ENCODE data around the gene SOWAHA. TPM values are rescaled to one million over a fixed set of nuclear protein-coding genes. Genes with fewer than 3 reads are reported as not detected.

The SOWAHA gene
- total RNA-seq, 1 experiment from 2014 or later: 0.20 TPM

GRCh38 chr5:132848270-132848669, 35.2 kb downstream of the SOWAHA start:
- H3K4me2 ChIP-seq (ENCODE audit: insufficient read depth, insufficient read length, low read length): no peak overlapping the region
- no peaks in the 10 kb centered on the region; a peak in 1 of 4 replicates for H3K4me1 Mint-ChIP-seq
- H3K4me1 ChIP-seq (ENCODE audit: insufficient read depth, low read length): no peaks in the 10 kb centered on the region
- H3K36me3 Mint-ChIP-seq (ENCODE audit: insufficient read depth in 1 of 3, low read depth in 3 of 3): no peaks in the 10 kb centered on the region
- no peak overlapping the region for H3T11ph ChIP-seq (ENCODE audit: low read length)
- H4K20me1 ChIP-seq (ENCODE audit: control insufficient read depth, insufficient read depth, insufficient read length): no peaks in the 10 kb centered on the region
- H2BK5ac ChIP-seq (ENCODE audit: insufficient read length, low read length): no peak overlapping the region
- no peak overlapping the region for H3K4ac ChIP-seq (ENCODE audit: low read depth, low read length)
- H3K27me3 ChIP-seq (ENCODE audit: insufficient read depth, low read length): no peaks in the 10 kb centered on the region
- H3K9me3 ChIP-seq (ENCODE audit: control insufficient read depth, low read depth, low read length): no peaks in the 10 kb centered on the region
- no peak overlapping the region for H3K27ac ChIP-seq (ENCODE audit: insufficient read length, low read depth, low read length)
- no peak overlapping the region for H3K27ac Mint-ChIP-seq
- H2BK12ac ChIP-seq (ENCODE audit: insufficient read length, low read depth, low read length): no peak overlapping the region
- no peak overlapping the region for H2BK120ac ChIP-seq (ENCODE audit: low read depth, low read length, poor library complexity, severe bottlenecking)
- no peak overlapping the region for H3K23ac ChIP-seq (ENCODE audit: insufficient read length, low read depth, low read length)
- no CpG with 5 or more reads among the region's 8 CpGs for WGBS (ENCODE audit: extremely low coverage, insufficient read length, low lambda C conversion rate)
- H2BK15ac ChIP-seq (ENCODE audit: low read depth, low read length): no peak overlapping the region
- no peak overlapping the region for H2AFZ ChIP-seq (ENCODE audit: low read length)
- no peaks in the 10 kb centered on the region for H3K79me1 ChIP-seq (ENCODE audit: insufficient read depth, low read depth, low read length, poor library complexity, severe bottlenecking)
- H3K27me3 Mint-ChIP-seq (ENCODE audit: low read depth): no peaks in the 10 kb centered on the region
- H3K9ac ChIP-seq (ENCODE audit: extremely low read depth, insufficient read length, low read length): no peak overlapping the region
- no peak overlapping the region for H3K14ac ChIP-seq (ENCODE audit: insufficient read depth, low read length)
- H3K18ac ChIP-seq (ENCODE audit: insufficient read length, low read depth, low read length): no peak overlapping the region
- H4K8ac ChIP-seq (replicated peaks; ENCODE audit: insufficient read length, low read depth, low read length): no peak overlapping the region
- no peak overlapping the region for H2AK5ac ChIP-seq (ENCODE audit: insufficient read length, low read length)
- TF ChIP-seq, protein P1, sequence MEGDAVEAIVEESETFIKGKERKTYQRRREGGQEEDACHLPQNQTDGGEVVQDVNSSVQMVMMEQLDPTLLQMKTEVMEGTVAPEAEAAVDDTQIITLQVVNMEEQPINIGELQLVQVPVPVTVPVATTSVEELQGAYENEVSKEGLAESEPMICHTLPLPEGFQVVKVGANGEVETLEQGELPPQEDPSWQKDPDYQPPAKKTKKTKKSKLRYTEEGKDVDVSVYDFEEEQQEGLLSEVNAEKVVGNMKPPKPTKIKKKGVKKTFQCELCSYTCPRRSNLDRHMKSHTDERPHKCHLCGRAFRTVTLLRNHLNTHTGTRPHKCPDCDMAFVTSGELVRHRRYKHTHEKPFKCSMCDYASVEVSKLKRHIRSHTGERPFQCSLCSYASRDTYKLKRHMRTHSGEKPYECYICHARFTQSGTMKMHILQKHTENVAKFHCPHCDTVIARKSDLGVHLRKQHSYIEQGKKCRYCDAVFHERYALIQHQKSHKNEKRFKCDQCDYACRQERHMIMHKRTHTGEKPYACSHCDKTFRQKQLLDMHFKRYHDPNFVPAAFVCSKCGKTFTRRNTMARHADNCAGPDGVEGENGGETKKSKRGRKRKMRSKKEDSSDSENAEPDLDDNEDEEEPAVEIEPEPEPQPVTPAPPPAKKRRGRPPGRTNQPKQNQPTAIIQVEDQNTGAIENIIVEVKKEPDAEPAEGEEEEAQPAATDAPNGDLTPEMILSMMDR (conservative IDR thresholded peaks at IDR 0.05): no peak
- H2BK20ac ChIP-seq (ENCODE audit: low read depth, low read length, poor library complexity, severe bottlenecking): no peak overlapping the region
- H3K56ac ChIP-seq (ENCODE audit: insufficient read length, low read depth, low read length): no peak overlapping the region
- H3K23me2 ChIP-seq (ENCODE audit: insufficient read length, low read depth, low read length, poor library complexity, severe bottlenecking): no peaks in the 10 kb centered on the region
- H4K5ac ChIP-seq (ENCODE audit: insufficient read length, low read depth, low read length): no peak overlapping the region
- no peak for DNase-seq
- H3K9me3 Mint-ChIP-seq: no peaks in the 10 kb centered on the region
- H4K91ac ChIP-seq (ENCODE audit: insufficient read length, low read depth, low read length): no peak overlapping the region
- H3K79me2 ChIP-seq (ENCODE audit: insufficient read depth, low read length): no peaks in the 10 kb centered on the region
- H3K4me3 Mint-ChIP-seq: no peak overlapping the region
